HEK293 (cell line): Measurements from ENCODE around the gene SOX13.
A peak's percentile ranks its signal among the peaks of the same experiment; 100 is the strongest.

Experiments used
- CTCF ChIA-PET: fragments of 350-600 bp; formaldehyde crosslinking; extraction: SDS; loops from one replicate; lab custom pipeline; 2021; ENCODE audit warnings: antibody characterized with exemption; lab: Yijun Ruan, JAX
- POLR2A ChIA-PET: fragments of 300-600 bp; formaldehyde crosslinking; extraction: SDS; loops from one replicate; lab custom pipeline; 2020; ENCODE audit warnings: antibody characterized with exemption, inconsistent platforms; lab: Yijun Ruan, JAX
- H3K27ac ChIP-seq: fragments of 200-500 bp; sonication (Bioruptor generic); 2 replicates; pipeline ENCODE4 v1.5.1; 2014; ENCODE audit warnings: low read depth, low read length, control low read depth, inconsistent platforms; ENCODE audit errors: extremely low read depth
- H3K36me3 ChIP-seq, 2 experiments: fragments of 200-500 bp in 1 of 2; sonication (Bioruptor generic) in 1 of 2; 1 replicate in 1 of 2; 2 replicates in 1 of 2; pipeline ENCODE4 v1.5.1; 2014 to 2017; ENCODE audit warnings: inconsistent platforms in 2 of 2, low read length in 2 of 2; ENCODE audit not compliant: control insufficient read depth in 2 of 2, insufficient read depth in 1 of 2
- H3K4me1 ChIP-seq: fragments of 200-500 bp; sonication (Bioruptor generic); 2 replicates; pipeline ENCODE4 v1.5.1; 2014; ENCODE audit warnings: mild to moderate bottlenecking, low read length, inconsistent platforms; ENCODE audit not compliant: control insufficient read depth, insufficient read depth
- H3K4me3 ChIP-seq: 2 replicates; pipeline ENCODE4 v1.5.1; 2011; ENCODE audit warnings: low read depth, mild to moderate bottlenecking, control low read depth, low read length, moderate library complexity
- H3K9me3 ChIP-seq: fragments of 200-500 bp; sonication (Bioruptor generic); 2 replicates; pipeline ENCODE4 v1.5.1; 2014; ENCODE audit warnings: low read depth, low read length, inconsistent platforms; ENCODE audit not compliant: control insufficient read depth, insufficient read depth
- BCL11A ChIP-seq: fragments of 450-650 bp; formaldehyde crosslinking; IDR thresholded peaks from 2 replicates; pipeline ENCODE4 v1.5.1; 2016; ENCODE audit warnings: low read depth, missing biosample characterization, missing genetic modification characterization
- OVOL3 ChIP-seq: fragments of 450-650 bp; formaldehyde crosslinking; IDR thresholded peaks from 2 replicates; pipeline ENCODE4 v1.5.1; 2016; ENCODE audit warnings: missing biosample characterization, missing genetic modification characterization
- PBX3 ChIP-seq: sonication (generic); formaldehyde crosslinking; IDR thresholded peaks from 2 replicates; pipeline ENCODE4 v1.8.1; 2022; ENCODE audit warnings: mild to moderate bottlenecking, moderate library complexity, missing genetic modification reagents
- PRDM1 ChIP-seq: fragments of 450-650 bp; formaldehyde crosslinking; IDR thresholded peaks from 2 replicates; pipeline ENCODE4; 2016; ENCODE audit warnings: missing biosample characterization, missing genetic modification characterization
- SCRT1 ChIP-seq: fragments of 450-650 bp; formaldehyde crosslinking; IDR thresholded peaks from 2 replicates; pipeline ENCODE4 v1.5.1; 2016; ENCODE audit warnings: missing biosample characterization, missing genetic modification characterization, borderline replicate concordance
- SCRT2 ChIP-seq: fragments of 450-650 bp; formaldehyde crosslinking; IDR thresholded peaks from 2 replicates; pipeline ENCODE4 v1.5.1; 2016; ENCODE audit warnings: missing biosample characterization, missing genetic modification characterization
- SP7 ChIP-seq: fragments of 450-650 bp; formaldehyde crosslinking; IDR thresholded peaks from 2 replicates; pipeline ENCODE4 v1.5.1; 2016; ENCODE audit warnings: missing biosample characterization, missing genetic modification characterization
- WT1 ChIP-seq: fragments of 450-650 bp; formaldehyde crosslinking; IDR thresholded peaks from 2 replicates; pipeline ENCODE4 v1.5.1; 2016; ENCODE audit warnings: missing biosample characterization, missing genetic modification characterization
- ZBTB20 ChIP-seq: fragments of 450-650 bp; formaldehyde crosslinking; IDR thresholded peaks from 2 replicates; pipeline ENCODE4 v1.5.1; 2016; ENCODE audit warnings: missing biosample characterization, missing genetic modification characterization
- ZIC2 ChIP-seq: fragments of 450-650 bp; formaldehyde crosslinking; IDR thresholded peaks from 2 replicates; pipeline ENCODE4 v1.5.1; 2016; ENCODE audit warnings: missing biosample characterization, missing genetic modification characterization
- ZNF214 ChIP-seq: fragments of 450-650 bp; formaldehyde crosslinking; IDR thresholded peaks from 2 replicates; pipeline ENCODE4 v1.5.1; 2017; ENCODE audit warnings: missing biosample characterization, mild to moderate bottlenecking, missing genetic modification characterization, borderline replicate concordance
- ZNF280C ChIP-seq: fragments of 450-650 bp; formaldehyde crosslinking; IDR thresholded peaks from 2 replicates; pipeline ENCODE4 v1.5.1; 2016; ENCODE audit warnings: missing biosample characterization, missing genetic modification characterization
- ZNF354C ChIP-seq: fragments of 450-650 bp; formaldehyde crosslinking; IDR thresholded peaks from 2 replicates; pipeline ENCODE4 v1.5.1; 2016; ENCODE audit warnings: missing biosample characterization, missing genetic modification characterization, low read depth, borderline replicate concordance
- ZNF433 ChIP-seq: fragments of 450-650 bp; formaldehyde crosslinking; IDR thresholded peaks from 2 replicates; pipeline ENCODE4 v1.5.1; 2016; ENCODE audit warnings: missing biosample characterization, missing genetic modification characterization, low read depth
- ZNF449 ChIP-seq: fragments of 450-650 bp; formaldehyde crosslinking; IDR thresholded peaks from 2 replicates; pipeline ENCODE4 v1.5.1; 2017; ENCODE audit warnings: missing biosample characterization, mild to moderate bottlenecking, missing genetic modification characterization, moderate library complexity
- ZNF555 ChIP-seq: fragments of 450-650 bp; formaldehyde crosslinking; conservative IDR thresholded peaks from 2 replicates; pipeline ENCODE4 v1.5.1; 2017; ENCODE audit warnings: missing biosample characterization, mild to moderate bottlenecking, missing genetic modification characterization, inconsistent platforms
- ZNF639 ChIP-seq: fragments of 450-650 bp; formaldehyde crosslinking; IDR thresholded peaks from 2 replicates; pipeline ENCODE4 v1.5.1; 2016; ENCODE audit warnings: missing biosample characterization, missing genetic modification characterization
- ZNF645 ChIP-seq: fragments of 450-650 bp; formaldehyde crosslinking; IDR thresholded peaks from 2 replicates; pipeline ENCODE4; 2016; ENCODE audit warnings: missing biosample characterization, missing genetic modification characterization

The SOX13 gene

GRCh38 chr1:204172404-204173029 lies 99.6 kb downstream of the SOX13 start:
- Histone ChIP-seq H3K27ac (no peak overlapping the region), H3K4me1 (no peaks in the 10 kb centered on the region), H3K9me3 (no peaks in the 10 kb centered on the region), H3K36me3 (no peaks in the 10 kb centered on the region)
- CTCF ChIA-PET, result interaction anchor here (0.7 to 14.1 kb wide), 8 partner anchors 10 to 634 kb away, joined by 3 to 178 read pairs (median 3); partner anchors contain the start of gene PLEKHA6
- POLR2A ChIA-PET, result no interaction called here
- no peak for TF ChIP-seq ZNF433 (tag by site-specific recombination)
- no peak for TF ChIP-seq PBX3 (CRISPR knock-in tag)
- TF ChIP-seq ZNF214, result no peak
- TF ChIP-seq ZNF280C (tag by site-specific recombination), result no peak
- TF ChIP-seq, all 188 proteins: peak for 0
- no peak overlapping the region for H3K4me3 ChIP-seq

- TF ChIP-seq SCRT2 (tag by site-specific recombination), result peak; percentile 74; the same call in 1 of the 2 replicates
- TF ChIP-seq SCRT1 (tag by site-specific recombination), result peak; percentile 57; the same call in 1 of the 2 replicates
- no peak for TF ChIP-seq OVOL3 (tag by site-specific recombination)
- H3K4me3 ChIP-seq, result no peak overlapping the region
- H3K9me3 ChIP-seq, result no peaks in the 10 kb centered on the region
- POLR2A ChIA-PET, result no interaction called here
- no peak overlapping the region for H3K27ac ChIP-seq
- no peaks in the 10 kb centered on the region for H3K36me3 ChIP-seq
- CTCF ChIA-PET, result interaction anchor here (0.6 to 6.8 kb wide), 4 partner anchors 12 to 514 kb away, joined by 3 to 43 read pairs (median 6); no protein-coding TSS in a partner anchor
- no peaks in the 10 kb centered on the region for H3K4me1 ChIP-seq
These were observed 102.0 kb downstream of the SOX13 start for GRCh38 chr1:204174958-204175357.

- no peak overlapping the region for H3K4me3 ChIP-seq
- H3K27ac ChIP-seq, result no peak overlapping the region
- H3K9me3 ChIP-seq, result no peaks in the 10 kb centered on the region
- ChIA-PET POLR2A (no interaction called here), CTCF (interaction anchor here (1.0 to 6.8 kb wide), 4 partner anchors 13 to 188 kb away, joined by 3 to 43 read pairs (median 8); no protein-coding TSS in a partner anchor)
- H3K4me1 ChIP-seq, result no peaks in the 10 kb centered on the region
- H3K36me3 ChIP-seq, result no peaks in the 10 kb centered on the region
- no peak for TF ChIP-seq ZNF555 (tag by site-specific recombination)
- no peak for TF ChIP-seq ZNF449 (tag by site-specific recombination)
- TF ChIP-seq ZNF354C (tag by site-specific recombination), result no peak
- TF ChIP-seq SP7 (tag by site-specific recombination), result no peak
- no peak for TF ChIP-seq ZNF645
- TF ChIP-seq ZBTB20 (tag by site-specific recombination), result no peak
- no peak for TF ChIP-seq ZNF639 (tag by site-specific recombination)
- no peak for TF ChIP-seq PRDM1 (tag by site-specific recombination)
- TF ChIP-seq BCL11A (tag by site-specific recombination), result no peak
- no peak for TF ChIP-seq WT1 (tag by site-specific recombination)
- TF ChIP-seq ZIC2, result no peak
These were observed 103.1 kb downstream of the SOX13 start for GRCh38 chr1:204176049-204176448.
